NCI-H1092 treated with DMSO at 0.1 percent for 48 hours (cell line): Measurements from ENCODE around the gene FAM168A.

Experiments used
- DNase-seq: peaks from one replicate; lab custom pipeline; 2025; lab: John Stamatoyannopoulos, UW

The FAM168A gene

DNA sequence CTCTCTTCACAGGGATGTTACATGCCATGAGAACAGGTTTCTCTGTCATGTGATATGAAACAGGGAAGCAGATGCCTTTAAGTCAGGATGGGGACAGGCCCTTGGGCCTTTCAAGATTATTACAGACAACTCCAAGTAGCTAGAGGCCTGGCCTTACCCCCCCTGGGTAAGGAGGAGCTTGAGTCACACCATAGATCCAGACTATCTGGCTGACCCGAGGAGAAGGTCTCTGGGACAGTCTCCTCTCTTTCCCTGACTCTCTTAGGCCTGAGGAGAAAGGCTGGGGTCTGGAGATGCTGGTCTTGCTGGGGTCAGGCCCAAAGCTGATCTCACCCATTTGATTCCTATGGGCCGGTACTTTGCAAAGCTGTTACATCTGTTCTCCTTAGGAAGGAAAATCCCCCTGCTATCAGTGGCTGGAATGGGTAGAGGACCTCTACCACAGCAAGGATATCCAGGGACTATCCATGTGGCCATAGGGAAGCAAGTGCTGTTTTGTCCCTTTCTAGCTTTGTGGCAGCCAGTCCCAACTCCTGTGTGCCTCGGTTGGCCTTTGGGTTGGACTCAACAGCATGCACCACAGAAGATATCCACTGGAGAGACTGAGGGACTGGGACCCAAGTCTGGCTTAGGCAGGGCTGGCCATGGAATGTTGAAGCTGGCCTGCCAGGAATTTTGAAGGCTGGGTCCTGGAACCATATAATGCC is 196.5 kb downstream of the FAM168A start:
- DNase-seq, result no peak

DNA sequence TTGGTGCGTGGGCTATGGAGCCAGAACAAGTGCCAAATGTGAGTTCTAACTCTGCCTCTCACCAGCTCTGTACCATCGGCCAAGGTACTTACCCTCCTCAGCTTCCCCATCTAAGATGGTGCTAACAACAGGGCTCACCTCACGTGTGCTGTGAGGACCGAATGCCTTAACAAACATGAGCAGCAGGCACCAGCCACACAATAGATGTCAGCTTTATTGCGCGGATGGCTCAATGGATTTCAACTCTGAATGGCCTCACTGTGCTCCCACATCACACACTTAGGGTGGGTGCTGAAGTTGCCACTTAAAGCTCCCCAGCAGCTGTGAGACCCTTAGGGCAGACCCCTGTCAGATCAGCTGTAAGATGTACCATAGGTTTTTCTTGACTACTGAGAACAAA is 197.6 kb downstream of the FAM168A start:
- no peak for DNase-seq

DNA sequence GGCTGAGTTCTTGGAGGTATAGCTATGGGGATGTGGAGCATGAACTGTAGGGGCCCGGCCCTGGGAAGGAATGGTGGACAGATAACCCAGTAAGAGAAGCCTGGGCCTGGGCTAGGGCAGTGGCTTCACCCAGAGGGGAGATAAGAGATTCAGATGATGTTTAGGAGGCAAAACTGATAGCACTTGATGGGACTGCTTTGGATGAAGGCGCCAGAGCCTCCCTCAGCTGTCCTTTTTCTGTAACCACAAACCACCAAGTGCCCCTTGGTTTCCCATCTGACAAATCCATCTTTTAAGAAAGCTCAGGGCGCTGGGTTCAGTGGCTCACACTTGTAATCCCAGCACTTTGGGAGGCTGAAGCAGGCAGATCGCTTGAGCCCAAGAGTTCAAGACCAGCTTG is 198.3 kb downstream of the FAM168A start:
- DNase-seq, result no peak

DNA sequence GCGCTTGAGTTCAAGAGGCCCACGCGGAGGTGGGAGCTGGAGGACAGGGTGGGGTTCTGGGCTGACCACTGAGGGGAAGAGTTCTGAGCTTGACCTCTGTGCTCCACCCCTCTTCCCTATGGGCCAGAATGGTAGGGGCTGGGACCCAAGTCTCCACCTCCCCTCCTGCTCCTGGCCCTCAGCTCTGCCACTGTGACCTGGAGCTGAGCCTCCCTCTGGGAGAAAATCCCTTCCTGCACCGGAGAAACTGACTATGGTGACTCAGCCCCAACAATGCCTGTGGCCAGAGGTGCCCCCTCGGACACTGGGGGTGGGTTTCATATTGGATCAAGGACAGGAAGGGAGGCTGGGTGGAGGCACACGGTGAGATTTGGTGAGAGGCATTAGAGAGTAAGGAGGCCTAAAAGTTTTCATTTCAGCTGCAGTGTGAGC is 198.7 kb downstream of the FAM168A start:
- no peak for DNase-seq

DNA sequence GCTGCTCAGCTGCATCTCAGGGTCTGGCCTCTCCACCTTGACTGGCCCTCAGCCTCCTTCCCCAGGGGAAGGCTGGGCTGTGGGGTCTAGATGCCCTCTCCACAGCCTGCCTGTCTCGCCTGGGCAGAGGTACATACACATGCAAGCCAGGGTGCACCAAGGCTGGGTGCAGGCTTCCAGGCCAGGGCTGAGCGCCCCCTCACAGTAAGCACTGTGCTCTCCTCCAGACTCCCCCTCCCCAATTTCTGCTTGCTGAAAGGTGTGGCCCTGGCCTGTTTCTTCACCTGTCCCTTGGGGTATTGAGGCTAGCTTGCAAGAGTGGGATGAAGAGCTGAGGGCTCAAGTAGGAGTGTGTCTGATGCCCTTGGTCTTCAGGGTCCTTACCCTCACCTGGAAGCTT is 199.2 kb downstream of the FAM168A start:
- DNase-seq, result no peak

DNA sequence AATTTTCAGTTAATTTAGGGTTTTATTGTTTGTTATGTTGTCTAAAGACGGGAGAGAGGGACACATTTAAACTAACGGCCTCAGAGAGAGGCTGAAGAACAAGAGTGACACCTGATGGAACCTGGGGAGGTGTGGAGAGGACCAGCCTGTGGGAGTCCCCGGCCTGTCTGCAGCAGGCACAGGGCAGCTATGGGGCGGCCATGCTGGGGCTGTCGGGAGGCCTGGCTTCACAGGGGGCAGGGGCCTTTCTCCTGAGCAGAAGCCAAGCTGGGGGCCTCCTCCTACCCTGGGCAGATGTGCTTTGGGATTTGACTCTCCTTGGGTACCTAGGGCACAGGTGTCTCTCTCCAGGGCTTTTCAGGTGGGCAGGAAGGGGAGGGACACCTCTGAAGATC is 199.8 kb downstream of the FAM168A start:
- DNase-seq, result no peak

DNA sequence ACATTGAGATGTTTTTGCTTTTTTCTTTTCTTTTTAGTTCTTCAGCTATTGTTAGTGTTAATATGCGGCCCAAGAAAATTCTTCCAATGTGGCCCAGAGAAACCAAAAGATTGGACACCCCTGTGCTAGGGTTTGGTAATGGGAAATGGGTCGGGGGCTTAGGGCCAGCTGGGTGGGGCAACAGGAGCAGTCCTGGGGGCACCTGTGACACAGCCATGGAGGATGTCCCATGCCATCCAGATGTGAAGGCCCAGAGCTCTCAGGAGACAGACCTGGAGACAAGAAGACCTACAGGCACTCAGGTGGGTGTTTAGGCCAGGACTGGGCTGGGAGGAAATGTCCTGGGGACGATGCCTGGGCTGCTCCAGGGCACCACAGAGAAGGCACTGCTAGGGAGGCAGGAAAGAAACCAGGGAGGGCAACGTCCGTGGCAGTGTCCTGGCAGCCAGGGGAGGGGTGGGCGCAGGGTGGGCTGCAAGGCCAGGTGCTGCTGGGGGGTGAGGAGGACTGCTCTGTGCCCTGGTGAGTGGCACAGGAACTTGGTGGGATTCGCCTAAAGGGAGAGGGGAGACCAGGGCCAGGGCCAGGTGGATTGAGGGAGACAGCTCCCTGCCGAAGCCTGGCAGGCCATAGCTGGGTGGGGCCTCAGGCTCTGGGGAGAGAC is 200.3 kb downstream of the FAM168A start:
- no peak for DNase-seq

DNA sequence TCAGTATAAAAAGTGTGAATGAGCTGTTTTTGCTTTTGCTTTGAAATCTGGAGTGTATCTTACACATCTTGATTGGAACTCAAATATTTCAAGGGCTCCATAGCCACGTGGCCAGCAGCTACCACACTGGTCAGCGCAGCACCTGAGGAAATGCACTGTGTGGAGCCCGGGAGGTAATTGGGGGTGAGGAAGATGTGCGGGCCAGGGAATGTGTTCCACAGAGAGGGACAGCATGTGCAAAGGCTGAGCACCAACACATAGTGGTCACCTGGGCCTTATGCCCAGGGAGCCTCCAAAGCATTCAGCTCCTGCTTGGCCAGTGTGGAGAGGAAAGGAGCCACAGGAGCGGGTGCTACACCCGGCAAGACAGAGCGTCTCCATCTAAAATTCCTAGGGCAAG is 200.9 kb downstream of the FAM168A start:
- DNase-seq, result no peak

DNA sequence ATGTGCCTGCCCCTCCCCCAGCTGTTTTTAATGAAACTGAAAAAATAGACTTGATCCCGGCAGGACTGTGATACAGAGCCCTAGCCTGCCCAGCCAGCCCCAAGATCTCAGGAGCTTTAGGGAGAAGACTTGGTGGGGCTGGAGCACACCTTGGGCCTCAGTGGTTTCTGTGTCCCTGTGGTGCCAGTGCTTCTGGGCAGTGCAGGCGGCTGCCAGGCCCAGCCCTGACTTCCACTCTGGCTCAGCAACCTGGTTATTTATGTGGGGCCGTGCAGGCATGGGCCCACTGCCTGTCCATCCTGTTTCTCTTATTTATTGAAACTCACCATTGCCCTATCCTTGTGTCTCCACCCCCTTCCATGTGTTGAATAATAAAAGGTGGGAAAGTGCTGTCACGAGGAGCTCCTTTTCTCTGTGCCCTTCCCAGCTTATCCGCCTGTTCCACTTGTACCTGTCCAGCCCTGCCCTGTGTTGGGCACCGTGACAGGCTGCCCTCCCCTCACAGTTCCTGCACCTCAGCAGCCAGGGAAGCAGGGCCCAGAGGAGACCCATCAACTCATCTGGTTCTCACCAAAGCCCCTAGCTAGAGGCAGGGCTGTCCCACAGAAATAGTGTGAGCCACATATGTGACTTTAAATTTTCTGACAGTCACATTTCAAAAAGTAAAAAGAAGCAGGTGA is 201.5 kb downstream of the FAM168A start:
- DNase-seq, result no peak

DNA sequence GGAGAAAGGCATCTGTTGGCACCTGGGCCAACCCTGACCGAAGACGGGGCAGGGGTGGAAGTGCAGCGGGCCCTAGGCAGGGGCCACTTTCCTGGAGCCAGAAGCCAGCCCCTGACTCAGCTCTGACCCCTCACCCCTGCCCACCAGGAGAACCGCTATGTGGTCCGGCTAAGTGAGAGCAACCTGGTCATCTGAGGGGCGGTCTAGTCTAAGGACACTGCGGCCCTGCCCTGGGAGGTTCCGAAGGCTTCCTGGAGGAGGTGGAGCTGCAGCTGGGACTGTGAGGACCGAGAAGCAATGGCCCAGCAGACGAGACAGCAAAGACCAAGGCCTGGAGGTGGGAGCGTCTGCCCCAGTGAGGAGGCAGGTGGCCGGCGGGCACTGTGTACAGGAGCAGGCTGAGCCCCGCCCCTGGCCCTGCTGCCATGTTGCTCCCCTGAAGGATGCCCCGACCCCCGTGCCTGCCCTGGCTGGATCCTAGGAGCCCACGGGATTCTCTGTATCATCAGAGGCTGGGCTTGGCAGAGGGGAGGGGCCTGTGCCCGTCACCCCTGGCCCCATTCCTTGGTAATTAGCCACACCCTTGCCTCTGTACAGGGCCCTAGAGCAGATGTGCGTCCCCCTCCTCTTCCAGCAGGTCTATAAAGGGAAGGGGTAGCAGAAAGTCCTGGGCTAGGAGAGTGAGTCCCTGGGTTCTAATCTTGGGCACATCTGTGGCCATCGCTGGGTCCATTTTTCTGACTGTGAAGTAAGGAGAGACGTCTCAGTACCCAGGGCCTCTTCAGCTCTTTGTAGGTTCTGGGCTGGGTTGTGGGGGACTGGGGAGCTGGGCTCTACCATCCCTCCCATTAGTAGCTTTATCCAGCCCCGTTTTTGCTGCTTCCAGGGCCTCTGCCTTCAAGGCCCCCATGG is 202.4 kb downstream of the FAM168A start:
- no peak for DNase-seq

DNA sequence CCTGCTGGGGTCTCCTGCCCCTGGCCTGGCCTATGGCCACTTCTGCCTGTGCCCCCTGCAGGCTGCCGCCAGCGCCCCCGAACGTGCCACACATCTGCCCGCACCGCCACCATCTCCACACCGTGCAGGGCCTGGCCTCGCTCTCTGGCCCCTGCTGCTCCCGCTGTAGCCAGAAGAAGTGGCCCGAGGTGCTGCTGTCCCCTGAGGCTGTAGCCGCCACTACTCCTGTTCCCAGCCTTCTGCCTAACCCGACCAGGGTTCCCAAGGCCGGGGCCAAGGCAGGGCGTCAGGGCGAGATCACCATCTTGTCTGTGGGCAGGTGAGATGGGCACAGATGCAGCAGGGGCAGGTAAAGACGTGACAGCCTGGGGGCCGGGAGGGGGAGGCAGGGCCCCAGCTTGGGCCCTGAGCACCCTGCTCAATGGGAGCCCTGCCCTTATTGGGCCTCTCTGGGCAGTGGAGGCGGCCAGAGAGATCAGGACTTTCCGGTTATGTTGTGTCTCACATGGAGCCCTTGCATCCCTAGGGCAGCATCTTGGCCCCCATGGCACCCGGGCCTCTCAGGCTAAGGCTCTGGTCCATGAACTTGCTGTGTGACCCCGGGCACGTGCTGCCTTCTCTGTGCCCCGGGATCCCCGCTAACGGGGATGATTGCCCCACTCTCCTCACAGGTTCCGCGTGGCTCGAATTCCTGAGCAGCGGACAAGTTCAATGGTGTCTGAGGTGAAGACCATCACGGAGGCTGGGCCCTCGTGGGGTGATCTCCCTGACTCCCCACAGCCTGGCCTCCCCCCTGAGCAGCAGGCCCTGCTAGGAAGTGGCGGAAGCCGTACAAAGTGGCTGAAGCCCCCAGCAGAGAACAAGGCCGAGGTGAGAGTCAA is 203.3 kb downstream of the FAM168A start:
- no peak for DNase-seq

DNA sequence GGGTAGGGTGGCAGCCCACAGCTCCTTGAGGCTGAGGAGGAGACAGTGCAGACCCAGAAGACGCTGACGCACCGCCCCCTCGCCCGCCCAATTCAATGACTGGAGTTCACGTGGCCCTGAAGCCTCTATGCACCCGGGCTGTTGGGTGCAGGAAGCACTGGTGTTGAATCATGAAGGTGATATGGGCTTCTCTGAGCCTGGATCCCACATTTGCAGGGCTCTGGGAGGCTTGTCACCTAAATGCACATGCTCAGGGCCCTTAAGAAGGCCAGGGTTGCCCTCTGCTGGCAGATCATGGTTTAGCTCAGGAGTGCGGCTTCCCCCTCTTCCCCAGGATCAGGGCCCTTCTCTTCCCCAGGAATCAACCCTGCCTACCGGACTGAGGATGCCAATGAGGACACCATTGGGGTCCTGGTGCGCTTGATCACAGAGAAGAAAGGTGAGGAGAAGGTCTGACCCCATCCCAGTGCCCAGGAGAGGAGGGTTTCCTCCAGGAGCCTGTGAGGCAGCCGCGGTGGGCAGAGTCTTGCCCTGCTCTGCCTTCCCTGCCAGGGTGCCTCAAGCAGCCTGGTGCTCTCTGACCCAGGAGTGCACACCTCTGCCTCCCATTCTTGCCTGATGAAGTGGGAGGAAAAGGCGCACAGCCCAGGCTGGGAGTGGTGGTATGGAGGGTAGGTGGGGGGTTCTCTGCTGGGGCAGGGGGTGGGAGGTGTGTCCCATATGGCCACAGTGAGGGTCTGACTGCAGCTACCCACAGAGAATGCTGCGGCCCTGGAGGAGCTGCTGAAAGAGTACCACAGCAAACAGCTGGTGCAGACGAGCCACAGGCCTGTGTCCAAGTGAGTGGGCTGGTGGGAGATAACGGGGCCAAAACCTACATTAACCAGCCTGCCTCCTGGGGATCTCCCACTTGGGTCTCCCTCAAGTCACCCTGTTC is 204.2 kb downstream of the FAM168A start:
- peak; percentile 64 for DNase-seq

DNA sequence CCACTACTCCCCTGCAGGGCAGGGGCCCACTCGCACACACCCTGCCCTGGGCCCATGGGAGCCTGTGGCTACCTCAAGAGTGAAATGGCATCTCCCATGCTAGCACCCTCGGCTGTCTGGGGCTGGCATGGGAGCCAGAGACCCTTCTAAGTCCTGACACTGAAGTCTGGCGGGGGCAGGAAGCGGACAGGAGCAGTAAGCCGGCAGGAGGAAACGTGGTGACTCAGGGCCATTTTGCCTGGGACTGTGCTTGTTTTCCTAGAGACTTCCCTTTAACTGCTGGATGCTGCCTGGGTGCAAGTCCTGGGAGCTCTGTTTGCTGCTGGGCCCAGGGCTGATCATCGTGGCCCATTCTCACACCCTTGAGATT is 204.9 kb downstream of the FAM168A start:
- no peak for DNase-seq

DNA sequence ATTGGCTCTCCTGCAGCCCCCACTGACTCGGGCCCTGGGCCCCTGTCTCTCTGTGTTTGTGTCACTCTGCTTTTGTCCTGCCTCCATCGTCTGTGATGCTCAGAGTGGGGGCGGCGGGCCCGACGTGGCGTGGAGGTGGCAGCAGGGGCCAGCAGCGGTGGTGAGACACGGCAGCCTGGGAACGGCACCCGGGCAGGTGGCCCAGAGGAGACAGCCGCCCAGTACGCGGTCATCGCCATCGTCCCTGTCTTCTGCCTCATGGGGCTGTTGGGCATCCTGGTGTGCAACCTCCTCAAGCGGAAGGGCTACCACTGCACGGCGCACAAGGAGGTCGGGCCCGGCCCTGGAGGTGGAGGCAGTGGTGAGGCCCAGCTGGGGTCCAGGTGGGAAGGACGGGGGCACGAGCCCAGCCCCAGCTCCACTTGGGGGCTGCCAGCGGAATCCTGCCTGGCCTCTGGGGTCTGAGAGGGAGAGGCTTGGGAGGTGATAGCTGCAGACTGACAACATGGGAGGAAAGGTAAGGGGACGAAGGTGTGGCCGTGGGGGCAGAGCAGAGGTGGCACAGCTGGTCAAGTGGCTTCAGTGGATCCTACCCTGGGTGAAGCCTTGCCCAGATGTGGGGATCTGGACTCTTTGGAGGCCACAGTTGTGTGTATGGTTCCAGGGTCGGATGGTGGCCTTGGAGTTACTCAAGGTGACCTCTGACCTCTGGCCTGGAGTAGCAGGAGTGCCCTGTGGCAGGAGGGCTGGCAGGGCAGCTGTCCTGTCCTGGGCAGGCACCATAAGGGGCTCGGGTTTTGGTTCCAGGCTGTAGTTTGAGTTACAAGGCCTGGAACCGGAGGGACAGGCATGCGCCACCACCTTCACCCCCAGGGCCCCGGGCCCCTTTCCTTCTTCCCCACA is 205.6 kb downstream of the FAM168A start:
- no peak for DNase-seq

DNA sequence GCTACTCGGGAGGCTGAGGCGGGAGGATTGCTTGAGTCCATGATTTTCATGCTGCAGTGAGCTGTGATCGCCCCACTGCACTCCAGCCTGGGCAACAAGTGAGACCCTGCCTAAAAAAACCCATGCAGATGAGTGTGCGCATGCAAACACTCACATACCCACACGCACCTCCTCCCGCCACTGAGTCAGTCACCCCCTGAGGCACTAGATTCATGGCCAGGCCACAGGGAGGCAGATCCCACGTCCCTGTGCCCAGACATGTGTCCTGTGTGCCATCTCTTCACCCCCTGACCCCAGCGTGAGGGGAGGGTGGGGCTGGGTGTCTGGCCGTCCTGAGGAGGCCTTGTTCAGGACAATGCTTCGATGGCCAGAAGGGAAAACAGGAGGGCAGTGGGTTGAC is 206.2 kb downstream of the FAM168A start:
- DNase-seq, result no peak

DNA sequence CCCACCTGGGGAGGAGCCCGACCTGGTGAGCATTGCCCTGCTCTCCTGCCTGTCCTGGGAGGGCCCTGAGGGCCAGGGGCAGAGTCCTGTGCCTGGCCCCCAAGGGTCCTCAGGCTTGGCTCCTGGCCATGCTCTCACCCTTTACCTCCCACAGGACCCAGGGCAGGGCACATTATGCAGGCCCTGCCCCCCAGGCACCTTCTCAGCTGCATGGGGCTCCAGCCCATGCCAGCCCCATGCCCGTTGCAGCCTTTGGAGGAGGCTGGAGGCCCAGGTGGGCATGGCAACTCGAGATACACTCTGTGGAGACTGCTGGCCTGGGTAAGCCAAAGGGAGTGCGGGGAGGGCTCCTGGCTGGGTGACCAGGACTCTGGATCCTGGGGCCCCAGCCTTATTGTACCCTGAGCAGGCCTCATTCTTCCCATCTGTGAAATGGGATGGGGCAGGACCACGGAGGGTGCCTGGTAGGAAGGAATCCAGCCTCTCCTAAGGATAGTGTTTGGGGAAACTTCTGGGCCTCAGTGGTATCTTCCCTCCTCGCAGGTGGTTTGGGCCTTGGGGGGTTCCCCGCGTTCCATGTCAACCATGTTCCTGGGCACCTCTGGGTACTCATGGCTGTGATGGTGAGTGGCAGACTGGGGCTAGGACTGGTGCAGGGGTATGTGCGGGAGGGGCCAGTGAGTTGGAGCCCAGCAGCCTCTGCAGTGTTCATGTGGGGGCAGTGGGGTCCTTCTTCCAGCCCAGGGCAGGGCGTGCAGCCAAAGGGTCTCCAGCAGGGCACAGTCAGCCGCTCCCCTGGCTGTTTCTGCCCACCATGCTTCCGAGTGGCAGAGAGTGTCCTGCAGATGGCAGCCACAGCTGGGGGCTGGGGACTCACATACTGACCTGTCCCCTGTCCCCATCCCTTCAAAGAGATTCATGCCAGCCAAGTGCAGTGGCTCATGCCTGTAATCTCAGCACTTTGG is 207.0 kb downstream of the FAM168A start:
- DNase-seq, result no peak

DNA sequence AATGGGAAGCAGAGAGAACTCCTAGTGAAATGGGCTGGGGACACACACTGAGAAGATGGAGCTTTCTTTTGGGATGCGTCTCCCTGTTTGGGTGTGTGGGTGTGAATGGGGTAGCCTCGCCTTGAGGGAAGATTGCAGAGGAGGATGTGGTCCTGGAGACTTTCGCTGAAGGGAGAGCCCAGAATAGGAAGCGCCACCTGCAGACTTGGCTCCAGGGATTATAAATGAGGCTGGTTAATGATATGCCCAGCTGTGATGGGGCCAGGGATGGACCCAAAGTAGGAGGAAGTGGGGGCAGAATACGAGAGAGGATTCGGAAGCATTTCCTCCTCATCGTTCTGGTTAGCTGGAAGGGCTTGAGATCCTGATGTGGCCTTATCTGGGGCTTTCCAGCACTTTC is 208.0 kb downstream of the FAM168A start:
- no peak for DNase-seq

DNA sequence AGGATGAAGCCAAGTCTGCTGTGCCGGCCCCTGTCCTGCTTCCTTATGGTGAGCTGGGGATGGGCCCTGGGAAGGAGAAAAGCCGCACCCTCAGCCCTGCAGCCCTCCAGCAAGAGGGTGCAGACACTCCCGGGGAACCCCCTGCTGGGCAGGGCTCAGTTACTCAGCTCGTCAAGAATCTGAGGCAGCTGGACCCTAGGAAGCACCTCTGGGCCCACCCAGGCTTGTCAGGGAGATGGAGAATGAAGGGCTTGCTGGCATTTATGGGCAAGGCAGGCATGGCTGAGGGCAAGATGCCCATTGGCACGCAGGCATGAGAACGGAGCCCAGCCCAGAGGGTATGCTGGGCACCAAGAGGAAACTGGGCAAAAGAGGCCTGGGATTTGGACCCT is 208.8 kb downstream of the FAM168A start:
- DNase-seq, result no peak
